IgD-negative memory B cell (primary cell): ENCODE data around the gene PEX19. TPM values are rescaled to one million over a fixed set of nuclear protein-coding genes. Genes with fewer than 3 reads are reported as not detected.

ENCODE experiments used
- H3K27ac Mint-ChIP-seq, 3 donors: one replicate each; pipeline ENCODE4 v1.8.0; 2020 to 2022; ENCODE audit warnings: mild to moderate bottlenecking in 3 of 3, mixed read lengths in 3 of 3, moderate library complexity in 1 of 3
- H3K27me3 Mint-ChIP-seq: one replicate; pipeline ENCODE4 v1.8.0; 2021; ENCODE audit warnings: mixed read lengths
- H3K36me3 Mint-ChIP-seq: one replicate; pipeline ENCODE4 v1.8.0; 2020; ENCODE audit warnings: mild to moderate bottlenecking, mixed read lengths
- H3K4me1 Mint-ChIP-seq, 3 donors: one replicate each; pipeline ENCODE4 v1.8.0; 2020 to 2022; ENCODE audit warnings: mixed read lengths in 3 of 3, mild to moderate bottlenecking in 1 of 3
- H3K4me3 Mint-ChIP-seq, 4 donors: one replicate each; pipeline ENCODE4 v1.8.0; 2020 to 2022; ENCODE audit warnings: mild to moderate bottlenecking in 4 of 4, mixed read lengths in 4 of 4, moderate library complexity in 3 of 4
- H3K9me3 Mint-ChIP-seq, 3 donors: one replicate each; pipeline ENCODE4 v1.8.0; 2020 to 2021; ENCODE audit warnings: mixed read lengths in 3 of 3, mild to moderate bottlenecking in 1 of 3
- polyA plus RNA-seq: library from polyadenylated mRNA; unstranded; fragments of 300-500 nt; fragmentation: Illumina TruSeq; gene quantifications from one replicate; pipeline ENCODE4 v1.2.3, GENCODE V29; 2021

The PEX19 gene
- polyA plus RNA-seq, 1 donor from 2014 or later = 37.8 TPM

GRCh38 chr1:160237558-160237957 lies 47.4 kb downstream of the PEX19 start:
- no peaks in the 10 kb centered on the region for H3K27me3 Mint-ChIP-seq
- H3K36me3 Mint-ChIP-seq = peaks cover 9% of the 10 kb centered on the region
- peaks cover 14 to 19% (median 18%) of the 10 kb centered on the region in 3 donors for H3K4me1 Mint-ChIP-seq
- H3K27ac Mint-ChIP-seq = peak overlapping the region in 2 of 3 donors; percentile 65 to 85
- no peak overlapping the region for H3K4me3 Mint-ChIP-seq
- no peaks in the 10 kb centered on the region for H3K9me3 Mint-ChIP-seq

GRCh38 chr1:160236806-160237205 lies 48.1 kb downstream of the PEX19 start:
- H3K36me3 Mint-ChIP-seq = peaks cover 9% of the 10 kb centered on the region
- peak overlapping the region in 1 of 3 donors; percentile 85 for H3K27ac Mint-ChIP-seq
- H3K27me3 Mint-ChIP-seq = no peaks in the 10 kb centered on the region
- H3K9me3 Mint-ChIP-seq = no peaks in the 10 kb centered on the region
- H3K4me1 Mint-ChIP-seq = peaks cover 14 to 19% (median 18%) of the 10 kb centered on the region in 3 donors
- H3K4me3 Mint-ChIP-seq = peak overlapping the region in 2 of 4 donors; percentile 23 to 45

GRCh38 chr1:160232911-160233310 lies 52.0 kb downstream of the PEX19 start:
- no peaks in the 10 kb centered on the region for H3K27me3 Mint-ChIP-seq
- peaks cover 12 to 19% (median 15%) of the 10 kb centered on the region in 3 donors for H3K4me1 Mint-ChIP-seq

GRCh38 chr1:160228431-160228830 lies 56.5 kb downstream of the PEX19 start:
- no peaks in the 10 kb centered on the region for H3K27me3 Mint-ChIP-seq
- peaks cover 8% of the 10 kb centered on the region for H3K36me3 Mint-ChIP-seq
- H3K4me3 Mint-ChIP-seq = no peak overlapping the region
- H3K27ac Mint-ChIP-seq = no peak overlapping the region
- H3K4me1 Mint-ChIP-seq = peaks cover 0 to 2% (median 1%) of the 10 kb centered on the region in 3 donors
- H3K9me3 Mint-ChIP-seq = no peaks in the 10 kb centered on the region

More at GRCh38 chr1:160232911-160233310, 52.0 kb downstream of the PEX19 start:
- H3K4me3 Mint-ChIP-seq = no peak overlapping the region
- peaks cover 16% of the 10 kb centered on the region for H3K36me3 Mint-ChIP-seq
- H3K27ac Mint-ChIP-seq = no peak overlapping the region
- H3K9me3 Mint-ChIP-seq = no peaks in the 10 kb centered on the region

GRCh38 chr1:160227561-160227960 lies 57.4 kb downstream of the PEX19 start:
- Mint-ChIP-seq H3K4me1 (peaks cover 0 to 2% (median 0%) of the 10 kb centered on the region in 3 donors), H3K27ac (peak overlapping the region in 1 of 3 donors; percentile 35), H3K4me3 (no peak overlapping the region), H3K9me3 (no peaks in the 10 kb centered on the region), H3K27me3 (no peaks in the 10 kb centered on the region), H3K36me3 (peaks cover 8% of the 10 kb centered on the region)

- no peaks in the 10 kb centered on the region for H3K9me3 Mint-ChIP-seq
- H3K27me3 Mint-ChIP-seq = no peaks in the 10 kb centered on the region
- peaks cover 8% of the 10 kb centered on the region for H3K36me3 Mint-ChIP-seq
- H3K4me1 Mint-ChIP-seq = peaks cover 0 to 2% (median 0%) of the 10 kb centered on the region in 3 donors
- H3K4me3 Mint-ChIP-seq = no peak overlapping the region
- peak overlapping the region in 1 of 3 donors; percentile 35 for H3K27ac Mint-ChIP-seq
These were observed 57.9 kb downstream of the PEX19 start for GRCh38 chr1:160227034-160227433.

Other genes with a start within 250 kb of the PEX19 start
- not detected for gene KCNJ10, start 215.0 kb downstream of the PEX19 start, polyA plus RNA-seq
- not detected for gene KCNJ9, start 203.6 kb downstream of the PEX19 start, polyA plus RNA-seq
- gene IGSF8, start 186.5 kb downstream of the PEX19 start, polyA plus RNA-seq = 35.4 TPM
- not detected for gene ATP1A2, start 169.4 kb downstream of the PEX19 start, polyA plus RNA-seq
- gene ATP1A4, start 133.5 kb downstream of the PEX19 start, polyA plus RNA-seq = not detected
- gene CASQ1, start 94.6 kb downstream of the PEX19 start, polyA plus RNA-seq = not detected
- 19.4 TPM for gene PEA15, start 79.7 kb downstream of the PEX19 start, polyA plus RNA-seq
- 57.8 TPM for gene DCAF8, start 22.6 kb downstream of the PEX19 start, polyA plus RNA-seq
- gene COPA, start 58.1 kb upstream of the PEX19 start, polyA plus RNA-seq = 90.2 TPM
- 66.0 TPM for gene NCSTN, start 58.2 kb upstream of the PEX19 start, polyA plus RNA-seq
- gene NHLH1, start 81.9 kb upstream of the PEX19 start, polyA plus RNA-seq = not detected
- gene VANGL2, start 115.4 kb upstream of the PEX19 start, polyA plus RNA-seq = not detected
- 109 TPM for gene SLAMF6, start 238.1 kb upstream of the PEX19 start, polyA plus RNA-seq